Kasumi-1 (cell line): ENCODE measurements around the gene ADNP.

Source experiments
- DNase-seq, 2 experiments: peaks; one replicate each; lab custom pipeline; 2025; lab: John Stamatoyannopoulos, UW

ADNP gene

GRCh38 chr20:50848846-50849673 is 82.2 kb downstream of the ADNP start:
- DNase-seq: no peak

GRCh38 chr20:50848341-50848808 is 82.9 kb downstream of the ADNP start:
- no peak for DNase-seq

- no peak for DNase-seq
These were observed 85.5 kb downstream of the ADNP start for GRCh38 chr20:50845566-50846215.

GRCh38 chr20:50844430-50845100 is 86.7 kb downstream of the ADNP start:
- DNase-seq: no peak

- no peak for DNase-seq
These were observed 87.6 kb downstream of the ADNP start for GRCh38 chr20:50843331-50844276.

- no peak for DNase-seq
These were observed 88.4 kb downstream of the ADNP start for GRCh38 chr20:50842821-50843220.
